ENCODE measurements around the gene DYDC1. TPM values are rescaled to one million over a fixed set of nuclear protein-coding genes. Genes with fewer than 3 reads are reported as not detected.

Gene DYDC1
- total and polyA plus RNA-seq, 2 of the 13 experiments (the other 11 are each of a cell fraction or from before 2014, with no cell fraction given), result not detected

DNA sequence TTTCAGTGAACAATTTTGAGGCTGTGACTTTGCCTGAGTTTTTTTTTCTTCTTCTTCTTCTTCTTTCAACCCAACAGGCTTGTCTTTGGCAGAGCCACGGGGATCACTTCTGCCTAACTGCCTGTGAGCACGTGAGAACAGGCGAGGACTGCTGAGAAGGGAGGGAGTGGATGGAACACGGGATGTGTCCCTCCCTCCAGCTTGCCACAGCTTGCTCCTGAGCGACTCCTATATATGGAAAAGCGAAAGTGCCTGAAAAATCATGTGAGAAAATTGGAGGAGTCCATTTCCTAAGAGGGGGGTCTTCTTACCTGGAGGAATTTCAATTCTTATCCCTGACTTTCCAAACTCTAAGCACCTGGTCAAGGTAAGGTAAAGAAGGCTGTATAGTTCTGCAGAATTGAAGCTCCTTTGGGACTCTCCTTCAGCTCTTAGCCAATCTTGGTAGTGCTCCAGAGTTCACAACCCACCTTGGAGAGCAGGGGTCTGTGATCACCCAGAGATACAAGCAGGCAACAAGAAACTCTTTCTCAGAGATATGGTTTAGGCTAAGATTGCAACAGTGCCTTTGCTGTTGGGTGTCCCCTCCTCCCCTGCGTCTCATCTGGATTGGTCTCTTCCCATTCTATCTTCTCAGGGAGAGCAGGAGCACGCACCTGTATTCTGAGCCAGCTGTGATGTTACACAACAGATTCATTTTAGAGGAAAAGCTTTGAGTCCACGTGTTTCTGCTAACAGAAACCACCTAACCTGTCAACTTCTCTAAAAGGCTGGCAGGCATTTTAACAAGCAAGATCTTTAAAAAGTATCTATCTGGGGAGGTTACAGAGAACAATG, 66.9 kb downstream of the DYDC1 start, which contains the start of gene MAT1A (continued):
- TF ChIP-seq, protein P1, sequence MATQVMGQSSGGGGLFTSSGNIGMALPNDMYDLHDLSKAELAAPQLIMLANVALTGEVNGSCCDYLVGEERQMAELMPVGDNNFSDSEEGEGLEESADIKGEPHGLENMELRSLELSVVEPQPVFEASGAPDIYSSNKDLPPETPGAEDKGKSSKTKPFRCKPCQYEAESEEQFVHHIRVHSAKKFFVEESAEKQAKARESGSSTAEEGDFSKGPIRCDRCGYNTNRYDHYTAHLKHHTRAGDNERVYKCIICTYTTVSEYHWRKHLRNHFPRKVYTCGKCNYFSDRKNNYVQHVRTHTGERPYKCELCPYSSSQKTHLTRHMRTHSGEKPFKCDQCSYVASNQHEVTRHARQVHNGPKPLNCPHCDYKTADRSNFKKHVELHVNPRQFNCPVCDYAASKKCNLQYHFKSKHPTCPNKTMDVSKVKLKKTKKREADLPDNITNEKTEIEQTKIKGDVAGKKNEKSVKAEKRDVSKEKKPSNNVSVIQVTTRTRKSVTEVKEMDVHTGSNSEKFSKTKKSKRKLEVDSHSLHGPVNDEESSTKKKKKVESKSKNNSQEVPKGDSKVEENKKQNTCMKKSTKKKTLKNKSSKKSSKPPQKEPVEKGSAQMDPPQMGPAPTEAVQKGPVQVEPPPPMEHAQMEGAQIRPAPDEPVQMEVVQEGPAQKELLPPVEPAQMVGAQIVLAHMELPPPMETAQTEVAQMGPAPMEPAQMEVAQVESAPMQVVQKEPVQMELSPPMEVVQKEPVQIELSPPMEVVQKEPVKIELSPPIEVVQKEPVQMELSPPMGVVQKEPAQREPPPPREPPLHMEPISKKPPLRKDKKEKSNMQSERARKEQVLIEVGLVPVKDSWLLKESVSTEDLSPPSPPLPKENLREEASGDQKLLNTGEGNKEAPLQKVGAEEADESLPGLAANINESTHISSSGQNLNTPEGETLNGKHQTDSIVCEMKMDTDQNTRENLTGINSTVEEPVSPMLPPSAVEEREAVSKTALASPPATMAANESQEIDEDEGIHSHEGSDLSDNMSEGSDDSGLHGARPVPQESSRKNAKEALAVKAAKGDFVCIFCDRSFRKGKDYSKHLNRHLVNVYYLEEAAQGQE (IDR thresholded peaks at IDR 0.05; ENCODE audit: borderline replicate concordance in 1 of 2, low read depth in 1 of 2, low read length in 2 of 2), result no peak
- TF ChIP-seq ZNF543 (CRISPR knock-in tag; IDR thresholded peaks at IDR 0.05) (no peak), MTA1 (CRISPR knock-in tag; IDR thresholded peaks at IDR 0.05; ENCODE audit: borderline replicate concordance) (no peak), YEATS4 (CRISPR knock-in tag; IDR thresholded peaks at IDR 0.05; ENCODE audit: borderline replicate concordance) (0 out of 2 replicates have a peak, but pooled peaks have one; percentile 38), TAF1 (CRISPR knock-in tag; IDR thresholded peaks at IDR 0.05) (no peak; the same call in 1 of the 2 replicates), GPN1 (CRISPR knock-in tag; IDR thresholded peaks at IDR 0.05; ENCODE audit: borderline replicate concordance) (no peak), NKX3-1 (CRISPR knock-in tag; IDR thresholded peaks at IDR 0.05) (no peak), ZNF672 (CRISPR knock-in tag; IDR thresholded peaks at IDR 0.05) (no peak), ATM (IDR thresholded peaks at IDR 0.05; ENCODE audit: borderline replicate concordance) (no peak; the same call in 1 of the 2 replicates), ZNF484 (CRISPR knock-in tag; IDR thresholded peaks at IDR 0.05; ENCODE audit: borderline replicate concordance, low read depth) (no peak), FOSL2 (CRISPR knock-in tag; IDR thresholded peaks at IDR 0.05) (peak; percentile 53), BRD4 (CRISPR knock-in tag; IDR thresholded peaks at IDR 0.05) (no peak), ZNF619 (CRISPR knock-in tag; IDR thresholded peaks at IDR 0.05) (no peak), TOPORS (CRISPR knock-in tag; IDR thresholded peaks at IDR 0.05) (no peak), CHCHD3 (CRISPR knock-in tag; IDR thresholded peaks at IDR 0.05) (no peak), ZBTB1 (CRISPR knock-in tag; IDR thresholded peaks at IDR 0.05; ENCODE audit: borderline replicate concordance) (no peak), KLF13 (CRISPR knock-in tag; IDR thresholded peaks at IDR 0.05) (no peak), RORA (CRISPR knock-in tag; IDR thresholded peaks at IDR 0.05) (no peak)
- TF ChIP-seq, protein P2, sequence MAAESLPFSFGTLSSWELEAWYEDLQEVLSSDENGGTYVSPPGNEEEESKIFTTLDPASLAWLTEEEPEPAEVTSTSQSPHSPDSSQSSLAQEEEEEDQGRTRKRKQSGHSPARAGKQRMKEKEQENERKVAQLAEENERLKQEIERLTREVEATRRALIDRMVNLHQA (CRISPR knock-in tag; IDR thresholded peaks at IDR 0.05), result no peak
- TF ChIP-seq, protein P3, sequence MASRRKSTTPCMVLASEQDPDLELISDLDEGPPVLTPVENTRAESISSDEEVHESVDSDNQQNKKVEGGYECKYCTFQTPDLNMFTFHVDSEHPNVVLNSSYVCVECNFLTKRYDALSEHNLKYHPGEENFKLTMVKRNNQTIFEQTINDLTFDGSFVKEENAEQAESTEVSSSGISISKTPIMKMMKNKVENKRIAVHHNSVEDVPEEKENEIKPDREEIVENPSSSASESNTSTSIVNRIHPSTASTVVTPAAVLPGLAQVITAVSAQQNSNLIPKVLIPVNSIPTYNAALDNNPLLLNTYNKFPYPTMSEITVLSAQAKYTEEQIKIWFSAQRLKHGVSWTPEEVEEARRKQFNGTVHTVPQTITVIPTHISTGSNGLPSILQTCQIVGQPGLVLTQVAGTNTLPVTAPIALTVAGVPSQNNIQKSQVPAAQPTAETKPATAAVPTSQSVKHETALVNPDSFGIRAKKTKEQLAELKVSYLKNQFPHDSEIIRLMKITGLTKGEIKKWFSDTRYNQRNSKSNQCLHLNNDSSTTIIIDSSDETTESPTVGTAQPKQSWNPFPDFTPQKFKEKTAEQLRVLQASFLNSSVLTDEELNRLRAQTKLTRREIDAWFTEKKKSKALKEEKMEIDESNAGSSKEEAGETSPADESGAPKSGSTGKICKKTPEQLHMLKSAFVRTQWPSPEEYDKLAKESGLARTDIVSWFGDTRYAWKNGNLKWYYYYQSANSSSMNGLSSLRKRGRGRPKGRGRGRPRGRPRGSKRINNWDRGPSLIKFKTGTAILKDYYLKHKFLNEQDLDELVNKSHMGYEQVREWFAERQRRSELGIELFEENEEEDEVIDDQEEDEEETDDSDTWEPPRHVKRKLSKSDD (CRISPR knock-in tag; IDR thresholded peaks at IDR 0.05; ENCODE audit: low read depth), result no peak
- TF ChIP-seq, protein P4, sequence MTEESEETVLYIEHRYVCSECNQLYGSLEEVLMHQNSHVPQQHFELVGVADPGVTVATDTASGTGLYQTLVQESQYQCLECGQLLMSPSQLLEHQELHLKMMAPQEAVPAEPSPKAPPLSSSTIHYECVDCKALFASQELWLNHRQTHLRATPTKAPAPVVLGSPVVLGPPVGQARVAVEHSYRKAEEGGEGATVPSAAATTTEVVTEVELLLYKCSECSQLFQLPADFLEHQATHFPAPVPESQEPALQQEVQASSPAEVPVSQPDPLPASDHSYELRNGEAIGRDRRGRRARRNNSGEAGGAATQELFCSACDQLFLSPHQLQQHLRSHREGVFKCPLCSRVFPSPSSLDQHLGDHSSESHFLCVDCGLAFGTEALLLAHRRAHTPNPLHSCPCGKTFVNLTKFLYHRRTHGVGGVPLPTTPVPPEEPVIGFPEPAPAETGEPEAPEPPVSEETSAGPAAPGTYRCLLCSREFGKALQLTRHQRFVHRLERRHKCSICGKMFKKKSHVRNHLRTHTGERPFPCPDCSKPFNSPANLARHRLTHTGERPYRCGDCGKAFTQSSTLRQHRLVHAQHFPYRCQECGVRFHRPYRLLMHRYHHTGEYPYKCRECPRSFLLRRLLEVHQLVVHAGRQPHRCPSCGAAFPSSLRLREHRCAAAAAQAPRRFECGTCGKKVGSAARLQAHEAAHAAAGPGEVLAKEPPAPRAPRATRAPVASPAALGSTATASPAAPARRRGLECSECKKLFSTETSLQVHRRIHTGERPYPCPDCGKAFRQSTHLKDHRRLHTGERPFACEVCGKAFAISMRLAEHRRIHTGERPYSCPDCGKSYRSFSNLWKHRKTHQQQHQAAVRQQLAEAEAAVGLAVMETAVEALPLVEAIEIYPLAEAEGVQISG (CRISPR knock-in tag; IDR thresholded peaks at IDR 0.05), result peak; percentile 55

Measured in HepG2 (cell line).